HEK293 (cell line): ENCODE data around the gene PRDX2.
A peak's percentile ranks its signal among the peaks of the same experiment; 100 is the strongest.

Experiments
- CTCF ChIA-PET: fragments of 350-600 bp; formaldehyde crosslinking; extraction: SDS; loops from one replicate; lab custom pipeline; 2021; ENCODE audit warnings: antibody characterized with exemption; lab: Yijun Ruan, JAX
- POLR2A ChIA-PET: fragments of 300-600 bp; formaldehyde crosslinking; extraction: SDS; loops from one replicate; lab custom pipeline; 2020; ENCODE audit warnings: antibody characterized with exemption, inconsistent platforms; lab: Yijun Ruan, JAX
- H3K27ac ChIP-seq: fragments of 200-500 bp; sonication (Bioruptor generic); 2 replicates; pipeline ENCODE4 v1.5.1; 2014; ENCODE audit warnings: low read depth, low read length, control low read depth, inconsistent platforms; ENCODE audit errors: extremely low read depth
- H3K36me3 ChIP-seq, 2 experiments: fragments of 200-500 bp in 1 of 2; sonication (Bioruptor generic) in 1 of 2; 1 replicate in 1 of 2; 2 replicates in 1 of 2; pipeline ENCODE4 v1.5.1; 2014 to 2017; ENCODE audit warnings: inconsistent platforms in 2 of 2, low read length in 2 of 2; ENCODE audit not compliant: control insufficient read depth in 2 of 2, insufficient read depth in 1 of 2
- H3K4me1 ChIP-seq: fragments of 200-500 bp; sonication (Bioruptor generic); 2 replicates; pipeline ENCODE4 v1.5.1; 2014; ENCODE audit warnings: mild to moderate bottlenecking, low read length, inconsistent platforms; ENCODE audit not compliant: control insufficient read depth, insufficient read depth
- H3K4me3 ChIP-seq: 2 replicates; pipeline ENCODE4 v1.5.1; 2011; ENCODE audit warnings: low read depth, mild to moderate bottlenecking, control low read depth, low read length, moderate library complexity
- H3K9me3 ChIP-seq: fragments of 200-500 bp; sonication (Bioruptor generic); 2 replicates; pipeline ENCODE4 v1.5.1; 2014; ENCODE audit warnings: low read depth, low read length, inconsistent platforms; ENCODE audit not compliant: control insufficient read depth, insufficient read depth
- CTCF ChIP-seq: fragments of 450-650 bp; formaldehyde crosslinking; IDR thresholded peaks from 2 replicates; pipeline ENCODE4 v1.5.1; 2016; ENCODE audit warnings: missing biosample characterization, missing genetic modification characterization
- GLIS2 ChIP-seq: fragments of 450-650 bp; formaldehyde crosslinking; IDR thresholded peaks from 2 replicates; pipeline ENCODE4 v1.5.1; 2016; ENCODE audit warnings: missing biosample characterization, missing genetic modification characterization
- HOXA7 ChIP-seq: sonication (generic); formaldehyde crosslinking; IDR thresholded peaks from 2 replicates; pipeline ENCODE4 v1.8.1; 2022; ENCODE audit warnings: missing genetic modification reagents, borderline replicate concordance
- KLF10 ChIP-seq: fragments of 450-650 bp; IDR thresholded peaks from 2 replicates; pipeline ENCODE4 v1.5.1; 2018; ENCODE audit warnings: missing biosample characterization, mild to moderate bottlenecking, missing genetic modification characterization
- SALL2 ChIP-seq: fragments of 450-650 bp; formaldehyde crosslinking; IDR thresholded peaks from 2 replicates; pipeline ENCODE4 v1.5.0; 2017; ENCODE audit warnings: missing biosample characterization, mild to moderate bottlenecking, missing genetic modification characterization, borderline replicate concordance
- TCF7L2 ChIP-seq: IDR thresholded peaks from 2 replicates; pipeline ENCODE4 v1.6.1; 2011; ENCODE audit warnings: low read depth, mild to moderate bottlenecking, inconsistent platforms, low read length, moderate library complexity, borderline replicate concordance
- TRIM28 ChIP-seq: IDR thresholded peaks from 2 replicates; pipeline ENCODE4 v1.6.1; 2011; ENCODE audit warnings: low read length, control low read depth, borderline replicate concordance
- ZBTB20 ChIP-seq: fragments of 450-650 bp; formaldehyde crosslinking; IDR thresholded peaks from 2 replicates; pipeline ENCODE4 v1.5.1; 2016; ENCODE audit warnings: missing biosample characterization, missing genetic modification characterization
- ZBTB49 ChIP-seq: fragments of 450-650 bp; formaldehyde crosslinking; IDR thresholded peaks from 2 replicates; pipeline ENCODE4 v1.5.1; 2016; ENCODE audit warnings: missing biosample characterization, missing genetic modification characterization, low read depth
- ZEB2 ChIP-seq: fragments of 450-650 bp; formaldehyde crosslinking; IDR thresholded peaks from 2 replicates; pipeline ENCODE4 v1.5.1; 2016; ENCODE audit warnings: missing biosample characterization, missing genetic modification characterization
- ZFP37 ChIP-seq: fragments of 450-650 bp; formaldehyde crosslinking; IDR thresholded peaks from 2 replicates; pipeline ENCODE4 v1.5.1; 2016; ENCODE audit warnings: missing biosample characterization, missing genetic modification characterization
- ZFP69B ChIP-seq: fragments of 450-650 bp; formaldehyde crosslinking; IDR thresholded peaks from 2 replicates; pipeline ENCODE4 v1.5.1; 2016; ENCODE audit warnings: missing biosample characterization, missing genetic modification characterization
- ZIC2 ChIP-seq: fragments of 450-650 bp; formaldehyde crosslinking; IDR thresholded peaks from 2 replicates; pipeline ENCODE4 v1.5.1; 2016; ENCODE audit warnings: missing biosample characterization, missing genetic modification characterization
- ZNF146 ChIP-seq: fragments of 450-650 bp; formaldehyde crosslinking; IDR thresholded peaks from 2 replicates; pipeline ENCODE4 v1.5.1; 2016; ENCODE audit warnings: missing biosample characterization, missing genetic modification characterization
- ZNF18 ChIP-seq: fragments of 450-650 bp; formaldehyde crosslinking; IDR thresholded peaks from 2 replicates; pipeline ENCODE4 v1.5.1; 2016; ENCODE audit warnings: missing biosample characterization, missing genetic modification characterization
- ZNF23 ChIP-seq: fragments of 450-650 bp; formaldehyde crosslinking; IDR thresholded peaks from 2 replicates; pipeline ENCODE4 v1.5.1; 2016; ENCODE audit warnings: missing biosample characterization, missing genetic modification characterization, borderline replicate concordance
- ZNF280C ChIP-seq: fragments of 450-650 bp; formaldehyde crosslinking; IDR thresholded peaks from 2 replicates; pipeline ENCODE4 v1.5.1; 2016; ENCODE audit warnings: missing biosample characterization, missing genetic modification characterization
- ZNF302 ChIP-seq: fragments of 450-650 bp; formaldehyde crosslinking; IDR thresholded peaks from 2 replicates; pipeline ENCODE4 v1.5.1; 2016; ENCODE audit warnings: missing biosample characterization, missing genetic modification characterization, low read depth
- ZNF341 ChIP-seq: fragments of 450-650 bp; formaldehyde crosslinking; IDR thresholded peaks from 2 replicates; pipeline ENCODE4; 2016; ENCODE audit warnings: low read depth, missing biosample characterization, missing genetic modification characterization
- ZNF354C ChIP-seq: fragments of 450-650 bp; formaldehyde crosslinking; IDR thresholded peaks from 2 replicates; pipeline ENCODE4 v1.5.1; 2016; ENCODE audit warnings: missing biosample characterization, missing genetic modification characterization, low read depth, borderline replicate concordance
- ZNF473 ChIP-seq: fragments of 450-650 bp; formaldehyde crosslinking; IDR thresholded peaks from 2 replicates; pipeline ENCODE4 v1.5.1; 2017; ENCODE audit warnings: missing biosample characterization, missing genetic modification characterization
- ZNF600 ChIP-seq: fragments of 450-650 bp; formaldehyde crosslinking; IDR thresholded peaks from 2 replicates; pipeline ENCODE4 v1.5.1; 2016; ENCODE audit warnings: missing biosample characterization, missing genetic modification characterization
- ZNF610 ChIP-seq: fragments of 450-650 bp; formaldehyde crosslinking; IDR thresholded peaks from 2 replicates; pipeline ENCODE4 v1.5.1; 2016; ENCODE audit warnings: missing biosample characterization, missing genetic modification characterization, borderline replicate concordance
- ZNF658 ChIP-seq: fragments of 450-650 bp; formaldehyde crosslinking; IDR thresholded peaks from 2 replicates; pipeline ENCODE4; 2016; ENCODE audit warnings: missing biosample characterization, missing genetic modification characterization
- ZNF692 ChIP-seq: fragments of 450-650 bp; formaldehyde crosslinking; IDR thresholded peaks from 2 replicates; pipeline ENCODE4 v1.5.1; 2016; ENCODE audit warnings: missing biosample characterization, missing genetic modification characterization
- ZNF791 ChIP-seq: fragments of 450-650 bp; formaldehyde crosslinking; IDR thresholded peaks from 2 replicates; pipeline ENCODE4 v1.5.1; 2016; ENCODE audit warnings: missing biosample characterization, missing genetic modification characterization
- ZNF792 ChIP-seq: fragments of 450-650 bp; formaldehyde crosslinking; IDR thresholded peaks from 2 replicates; pipeline ENCODE4 v1.5.1; 2016; ENCODE audit warnings: missing biosample characterization, missing genetic modification characterization
- ZSCAN16 ChIP-seq: fragments of 450-650 bp; formaldehyde crosslinking; IDR thresholded peaks from 2 replicates; pipeline ENCODE4 v1.5.1; 2016; ENCODE audit warnings: missing biosample characterization, missing genetic modification characterization

The PRDX2 gene

GRCh38 chr19:12782174-12782423 lies 19.5 kb downstream of the PRDX2 start (continued):
- TF ChIP-seq ZBTB49 (tag by site-specific recombination) (no peak), SALL2 (tag by site-specific recombination) (no peak), TCF7L2 (no peak), ZNF658 (tag by site-specific recombination) (no peak), ZNF341 (no peak), ZSCAN16 (tag by site-specific recombination) (no peak), ZNF473 (tag by site-specific recombination) (no peak), ZNF610 (tag by site-specific recombination) (no peak), ZFP69B (tag by site-specific recombination) (no peak), TRIM28 (no peak), ZNF146 (tag by site-specific recombination) (0 out of 2 replicates have a peak, but pooled peaks have one; percentile 21), ZNF23 (tag by site-specific recombination) (no peak)

- peaks cover 6% of the 10 kb centered on the region; the same call in 1 of the 2 replicates for H3K4me1 ChIP-seq
- TF ChIP-seq ZEB2 (no peak), GLIS2 (tag by site-specific recombination) (peak; percentile 65), ZIC2 (tag by site-specific recombination) (peak; percentile 80), ZNF341 (peak; percentile 33), ZNF610 (tag by site-specific recombination) (no peak), ZNF600 (tag by site-specific recombination) (peak; percentile 61), ZBTB20 (tag by site-specific recombination) (no peak), ZNF354C (tag by site-specific recombination) (no peak), ZNF18 (tag by site-specific recombination) (no peak), ZFP37 (tag by site-specific recombination) (no peak), ZNF791 (tag by site-specific recombination) (no peak), ZNF280C (tag by site-specific recombination) (no peak), ZNF302 (tag by site-specific recombination) (no peak), KLF10 (tag by site-specific recombination) (no peak), HOXA7 (CRISPR knock-in tag) (no peak), CTCF (tag by site-specific recombination) (peak; percentile 75), ZNF792 (tag by site-specific recombination) (no peak), ZNF692 (tag by site-specific recombination) (peak; percentile 29; the same call in 1 of the 2 replicates)
Observed at GRCh38 chr19:12779162-12779993, 22.2 kb downstream of the PRDX2 start.

More at GRCh38 chr19:12779162-12779993, 22.2 kb downstream of the PRDX2 start:
- no peak overlapping the region for H3K27ac ChIP-seq
- POLR2A ChIA-PET: interaction anchor here (3.3 kb wide), 1 partner anchor 13 kb away, joined by 42 read pairs; the partner anchor contains the start of gene JUNB
- CTCF ChIA-PET: interaction anchor here (0.7 to 11.4 kb wide), 5 partner anchors 14 to 59 kb away, joined by 3 to 234 read pairs (median 14); partner anchors contain the start of genes JUNB, PRDX2 and THSD8
- no peaks in the 10 kb centered on the region for H3K9me3 ChIP-seq
- H3K36me3 ChIP-seq: no peaks in the 10 kb centered on the region
- H3K4me3 ChIP-seq: no peak overlapping the region
